ENCODE results near the gene SLC45A3. TPM values are rescaled to one million over a fixed set of nuclear protein-coding genes. Genes with fewer than 3 reads are reported as not detected.
A peak's percentile ranks its signal among the peaks of the same experiment; 100 is the strongest.
"Not testable (repeated sequence)": the region's sequence is repeated elsewhere in the genome, so short reads cannot be mapped to it uniquely, and the experiment has no call there.

Gene SLC45A3, protein sequence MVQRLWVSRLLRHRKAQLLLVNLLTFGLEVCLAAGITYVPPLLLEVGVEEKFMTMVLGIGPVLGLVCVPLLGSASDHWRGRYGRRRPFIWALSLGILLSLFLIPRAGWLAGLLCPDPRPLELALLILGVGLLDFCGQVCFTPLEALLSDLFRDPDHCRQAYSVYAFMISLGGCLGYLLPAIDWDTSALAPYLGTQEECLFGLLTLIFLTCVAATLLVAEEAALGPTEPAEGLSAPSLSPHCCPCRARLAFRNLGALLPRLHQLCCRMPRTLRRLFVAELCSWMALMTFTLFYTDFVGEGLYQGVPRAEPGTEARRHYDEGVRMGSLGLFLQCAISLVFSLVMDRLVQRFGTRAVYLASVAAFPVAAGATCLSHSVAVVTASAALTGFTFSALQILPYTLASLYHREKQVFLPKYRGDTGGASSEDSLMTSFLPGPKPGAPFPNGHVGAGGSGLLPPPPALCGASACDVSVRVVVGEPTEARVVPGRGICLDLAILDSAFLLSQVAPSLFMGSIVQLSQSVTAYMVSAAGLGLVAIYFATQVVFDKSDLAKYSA
- 1 to 10 TPM in 2 of 4 donors, under 1 TPM in 1, not detected in 1; 0.76 to 1.2 (median 1.0) TPM for total RNA-seq

GRCh38 chr1:205680073-205680851 is at the start of gene SLC45A3:
Gene SLC45A3 (minus strand): TSS chr1:205680509. CDS start chr1:205664656, 15,853 bp downstream.
- H3K4me3 ChIP-seq: peak within 1 kb of the TSS; percentile 57 to 79 (median 64)
- H3K4me1 ChIP-seq: peaks cover 5 to 24% of the 10 kb centered on the region in 2 donors
- intact Hi-C loops (cut with DNase I; ENCODE audit: low total_unique reads): no loop called here
- peaks cover 0 to 6% (median 0%) of the 10 kb centered on the region in 3 donors for H3K27me3 ChIP-seq
- ATAC-seq (peak; percentile 23 to 24), DNase-seq (no peak)
- no peaks in the 10 kb centered on the region for H3K36me3 ChIP-seq
- in situ Hi-C loops (cut with MboI; ENCODE audit: low sequenced_read_pairs in 4 of 4): no loop called here
- TF ChIP-seq CTCF (IDR thresholded peaks at IDR 0.05 in 4 of 5, conservative IDR thresholded peaks at IDR 0.05 in 1 of 5) (no peak), POLR2A (IDR thresholded peaks at IDR 0.05) (no peak)
- no peaks in the 10 kb centered on the region for H3K9me3 ChIP-seq
- peak within 1 kb of the TSS; percentile 37 to 62 (median 44) for H3K27ac ChIP-seq

- Histone ChIP-seq H3K27ac (no peak overlapping the region), H3K9me3 (no peaks in the 10 kb centered on the region), H3K4me3 (no peak overlapping the region), H3K36me3 (peaks cover 0 to 6% of the 10 kb centered on the region in 2 donors), H3K27me3 (no peaks in the 10 kb centered on the region), H3K4me1 (peaks cover 9 to 11% of the 10 kb centered on the region in 2 donors)
- no peak for ATAC-seq
- intact Hi-C loops (cut with DNase I; ENCODE audit: low total_unique reads): no loop called here
- no peak for DNase-seq
- TF ChIP-seq CTCF (IDR thresholded peaks at IDR 0.05 in 4 of 5, conservative IDR thresholded peaks at IDR 0.05 in 1 of 5) (no peak), POLR2A (IDR thresholded peaks at IDR 0.05) (no peak)
- in situ Hi-C loops (cut with MboI; ENCODE audit: low sequenced_read_pairs in 4 of 4): no loop called here
Observed at GRCh38 chr1:205726619-205727125, 46.4 kb upstream of the SLC45A3 start.

DNA sequence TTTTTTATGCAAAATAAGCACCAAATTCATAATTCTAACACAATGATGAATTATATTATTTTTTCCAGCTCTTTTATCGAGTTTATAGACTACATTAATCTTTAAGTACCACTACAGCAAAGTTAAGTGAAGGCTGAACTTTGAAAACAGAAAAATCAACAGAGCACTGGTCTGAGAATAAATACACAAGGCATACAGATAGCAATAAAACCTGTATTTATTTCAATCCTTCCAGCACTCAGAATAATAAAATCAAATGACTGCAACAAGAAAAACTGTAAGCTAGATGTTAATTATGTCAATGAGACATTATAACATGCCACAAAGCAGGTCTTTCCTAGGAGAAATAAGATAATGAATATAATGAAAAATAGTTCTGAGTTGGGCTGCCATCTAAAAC is 45.2 kb upstream of the SLC45A3 start:
- intact Hi-C loops (cut with DNase I; ENCODE audit: low total_unique reads) (no loop called here), in situ Hi-C loops (cut with MboI; ENCODE audit: low sequenced_read_pairs in 4 of 4) (no loop called here)
- no peak for TF ChIP-seq CTCF (IDR thresholded peaks at IDR 0.05 in 4 of 5, conservative IDR thresholded peaks at IDR 0.05 in 1 of 5)
- TF ChIP-seq POLR2A (IDR thresholded peaks at IDR 0.05): no peak
- no peak overlapping the region for H3K27ac ChIP-seq
- H3K9me3 ChIP-seq: no peaks in the 10 kb centered on the region
- ATAC-seq (no peak), DNase-seq (no peak)
- no peaks in the 10 kb centered on the region for H3K27me3 ChIP-seq
- no peak overlapping the region for H3K4me3 ChIP-seq
- peaks cover 8 to 9% of the 10 kb centered on the region in 2 donors for H3K4me1 ChIP-seq
- peaks cover 0 to 16% of the 10 kb centered on the region in 2 donors for H3K36me3 ChIP-seq

- DNase-seq; H3K27ac ChIP-seq; ATAC-seq; in situ Hi-C loops (cut with MboI; ENCODE audit: low sequenced_read_pairs in 4 of 4); H3K9me3 ChIP-seq; H3K4me1 ChIP-seq; H3K4me3 ChIP-seq; H3K27me3 ChIP-seq: not testable (repeated sequence)
- peaks cover 3 to 57% of the 10 kb centered on the region in 2 donors for H3K36me3 ChIP-seq
- intact Hi-C loops (cut with DNase I; ENCODE audit: low total_unique reads): loop anchor here (5.0 kb wide), 1 partner anchor 792 kb away; no protein-coding TSS in a partner anchor
Observed at GRCh38 chr1:205720740-205721139, 40.4 kb upstream of the SLC45A3 start.
